ENCODE data around the gene PCDHB14. TPM values are rescaled to one million over a fixed set of nuclear protein-coding genes. Genes with fewer than 3 reads are reported as not detected.
"Not testable (repeated sequence)": the region's sequence is repeated elsewhere in the genome, so short reads cannot be mapped to it uniquely, and the experiment has no call there.

PCDHB14 gene
- total RNA-seq, 1 donor from 2014 or later: 1.9 TPM

DNA sequence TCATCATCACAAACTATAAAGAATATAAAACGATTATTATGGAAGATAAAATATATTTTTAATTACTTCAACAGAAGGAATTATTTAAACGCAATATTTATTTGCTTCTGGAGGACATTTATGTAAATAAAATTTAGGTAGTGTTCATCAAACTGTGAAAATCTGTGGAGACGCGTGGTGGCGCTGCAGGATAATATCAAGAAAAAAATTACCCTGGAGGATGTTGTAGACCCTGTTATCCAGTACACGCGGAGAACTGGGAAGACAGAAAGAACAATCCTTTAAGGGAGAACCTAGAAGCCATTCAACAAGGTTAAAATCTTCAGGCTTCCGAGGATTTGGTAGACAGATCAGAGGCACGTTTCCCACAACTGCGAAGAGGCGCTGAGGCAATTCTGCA is 14.7 kb upstream of the PCDHB14 start, which contains the start of gene PCDHB12:
Gene PCDHB12, plus strand, starts transcription at position 242 of the 400 bp plus-strand sequence. CDS start 189 bp downstream, outside the sequence.
- DNase-seq (ENCODE audit: low spot score): no peak

DNA sequence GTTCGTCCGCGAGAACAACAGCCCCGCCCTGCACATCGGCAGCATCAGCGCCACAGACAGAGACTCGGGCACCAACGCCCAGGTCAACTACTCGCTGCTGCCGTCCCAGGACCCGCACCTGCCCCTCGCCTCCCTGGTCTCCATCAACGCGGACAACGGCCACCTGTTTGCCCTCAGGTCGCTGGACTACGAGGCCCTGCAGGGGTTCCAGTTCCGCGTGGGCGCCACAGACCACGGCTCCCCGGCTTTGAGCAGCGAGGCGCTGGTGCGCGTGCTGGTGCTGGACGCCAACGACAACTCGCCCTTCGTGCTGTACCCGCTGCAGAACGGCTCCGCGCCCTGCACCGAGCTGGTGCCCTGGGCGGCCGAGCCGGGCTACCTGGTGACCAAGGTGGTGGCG is 12.9 kb upstream of the PCDHB14 start:
- not testable (repeated sequence) for DNase-seq (ENCODE audit: low spot score)

DNA sequence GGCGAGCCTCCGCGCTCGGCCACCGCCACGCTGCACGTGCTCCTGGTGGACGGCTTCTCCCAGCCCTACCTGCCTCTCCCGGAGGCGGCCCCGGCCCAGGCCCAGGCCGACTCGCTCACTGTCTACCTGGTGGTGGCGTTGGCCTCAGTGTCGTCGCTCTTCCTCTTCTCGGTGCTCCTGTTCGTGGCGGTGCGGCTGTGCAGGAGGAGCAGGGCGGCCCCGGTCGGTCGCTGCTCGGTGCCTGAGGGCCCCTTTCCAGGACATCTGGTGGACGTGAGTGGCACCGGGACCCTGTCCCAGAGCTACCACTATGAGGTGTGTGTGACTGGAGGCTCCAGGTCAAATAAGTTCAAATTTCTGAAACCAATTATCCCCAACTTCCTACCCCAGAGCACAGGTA is 12.3 kb upstream of the PCDHB14 start:
- not testable (repeated sequence) for DNase-seq (ENCODE audit: low spot score)

DNA sequence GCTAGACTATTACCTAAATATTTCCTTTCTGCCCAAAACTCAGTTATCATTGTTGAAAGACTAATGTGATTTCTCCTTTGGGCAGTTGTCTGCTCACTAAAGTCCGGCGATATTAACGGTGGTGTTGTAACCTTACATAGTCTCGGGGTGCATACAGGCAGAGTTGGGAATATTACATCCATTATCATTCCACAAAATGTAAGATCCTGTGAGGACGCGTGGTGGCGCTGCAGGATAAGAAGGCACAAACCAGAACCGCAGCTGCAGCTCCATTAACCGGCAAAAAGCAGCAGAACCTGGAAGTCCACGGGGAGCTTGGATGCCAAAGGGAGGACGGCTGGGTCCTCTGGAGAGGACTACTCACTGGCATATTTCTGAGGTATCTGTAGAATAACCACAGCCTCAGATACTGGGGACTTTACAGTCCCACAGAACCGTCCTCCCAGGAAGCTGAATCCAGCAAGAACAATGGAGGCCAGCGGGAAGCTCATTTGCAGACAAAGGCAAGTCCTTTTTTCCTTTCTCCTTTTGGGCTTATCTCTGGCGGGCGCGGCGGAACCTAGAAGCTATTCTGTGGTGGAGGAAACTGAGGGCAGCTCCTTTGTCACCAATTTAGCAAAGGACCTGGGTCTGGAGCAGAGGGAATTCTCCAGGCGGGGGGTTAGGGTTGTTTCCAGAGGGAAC is 9.3 kb upstream of the PCDHB14 start, which contains the start of gene PCDHB13:
Gene PCDHB13, plus strand, starts transcription at position 264 of the 684 bp plus-strand sequence. Its CDS starts 205 bp downstream, at position 469.
- DNase-seq (ENCODE audit: low spot score): not testable (repeated sequence)

DNA sequence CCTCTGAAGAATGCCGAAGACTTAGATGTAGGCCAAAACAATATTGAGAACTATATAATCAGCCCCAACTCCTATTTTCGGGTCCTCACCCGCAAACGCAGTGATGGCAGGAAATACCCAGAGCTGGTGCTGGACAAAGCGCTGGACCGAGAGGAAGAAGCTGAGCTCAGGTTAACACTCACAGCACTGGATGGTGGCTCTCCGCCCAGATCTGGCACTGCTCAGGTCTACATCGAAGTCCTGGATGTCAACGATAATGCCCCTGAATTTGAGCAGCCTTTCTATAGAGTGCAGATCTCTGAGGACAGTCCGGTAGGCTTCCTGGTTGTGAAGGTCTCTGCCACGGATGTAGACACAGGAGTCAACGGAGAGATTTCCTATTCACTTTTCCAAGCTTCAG is 8.6 kb upstream of the PCDHB14 start:
- DNase-seq (ENCODE audit: low spot score): not testable (repeated sequence)

DNA sequence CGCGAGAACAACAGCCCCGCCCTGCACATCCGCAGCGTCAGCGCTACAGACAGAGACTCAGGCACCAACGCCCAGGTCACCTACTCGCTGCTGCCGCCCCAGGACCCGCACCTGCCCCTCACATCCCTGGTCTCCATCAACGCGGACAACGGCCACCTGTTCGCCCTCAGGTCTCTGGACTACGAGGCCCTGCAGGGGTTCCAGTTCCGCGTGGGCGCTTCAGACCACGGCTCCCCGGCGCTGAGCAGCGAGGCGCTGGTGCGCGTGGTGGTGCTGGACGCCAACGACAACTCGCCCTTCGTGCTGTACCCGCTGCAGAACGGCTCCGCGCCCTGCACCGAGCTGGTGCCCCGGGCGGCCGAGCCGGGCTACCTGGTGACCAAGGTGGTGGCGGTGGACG is 7.6 kb upstream of the PCDHB14 start:
- not testable (repeated sequence) for DNase-seq (ENCODE audit: low spot score)

DNA sequence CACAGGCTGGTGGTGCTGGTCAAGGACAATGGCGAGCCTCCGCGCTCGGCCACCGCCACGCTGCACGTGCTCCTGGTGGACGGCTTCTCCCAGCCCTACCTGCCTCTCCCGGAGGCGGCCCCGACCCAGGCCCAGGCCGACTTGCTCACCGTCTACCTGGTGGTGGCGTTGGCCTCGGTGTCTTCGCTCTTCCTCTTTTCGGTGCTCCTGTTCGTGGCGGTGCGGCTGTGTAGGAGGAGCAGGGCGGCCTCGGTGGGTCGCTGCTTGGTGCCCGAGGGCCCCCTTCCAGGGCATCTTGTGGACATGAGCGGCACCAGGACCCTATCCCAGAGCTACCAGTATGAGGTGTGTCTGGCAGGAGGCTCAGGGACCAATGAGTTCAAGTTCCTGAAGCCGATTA is 7.1 kb upstream of the PCDHB14 start:
- DNase-seq (ENCODE audit: low spot score): not testable (repeated sequence)

DNA sequence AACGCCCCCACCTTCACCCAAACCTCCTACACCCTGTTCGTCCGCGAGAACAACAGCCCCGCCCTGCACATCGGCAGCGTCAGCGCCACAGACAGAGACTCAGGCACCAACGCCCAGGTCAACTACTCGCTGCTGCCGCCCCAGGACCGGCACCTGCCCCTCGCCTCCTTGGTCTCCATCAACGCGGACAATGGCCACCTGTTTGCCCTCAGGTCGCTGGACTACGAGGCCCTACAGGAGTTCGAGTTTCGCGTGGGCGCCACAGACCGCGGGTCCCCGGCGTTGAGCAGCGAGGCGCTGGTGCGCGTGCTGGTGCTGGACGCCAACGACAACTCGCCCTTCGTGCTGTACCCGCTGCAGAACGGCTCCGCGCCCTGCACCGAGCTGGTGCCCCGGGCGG is 1.7 kb downstream of the PCDHB14 start:
- not testable (repeated sequence) for DNase-seq (ENCODE audit: low spot score)

DNA sequence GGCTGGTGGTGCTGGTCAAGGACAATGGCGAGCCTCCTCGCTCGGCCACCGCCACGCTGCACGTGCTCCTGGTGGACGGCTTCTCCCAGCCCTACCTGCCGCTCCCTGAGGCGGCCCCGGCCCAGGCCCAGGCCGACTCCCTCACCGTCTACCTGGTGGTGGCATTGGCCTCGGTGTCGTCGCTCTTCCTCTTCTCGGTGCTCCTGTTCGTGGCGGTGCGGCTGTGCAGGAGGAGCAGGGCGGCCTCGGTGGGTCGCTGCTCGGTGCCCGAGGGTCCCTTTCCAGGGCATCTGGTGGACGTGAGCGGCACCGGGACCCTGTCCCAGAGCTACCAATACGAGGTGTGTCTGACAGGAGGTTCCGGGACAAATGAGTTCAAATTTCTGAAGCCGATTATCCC is 2.3 kb downstream of the PCDHB14 start:
- not testable (repeated sequence) for DNase-seq (ENCODE audit: low spot score)

DNA sequence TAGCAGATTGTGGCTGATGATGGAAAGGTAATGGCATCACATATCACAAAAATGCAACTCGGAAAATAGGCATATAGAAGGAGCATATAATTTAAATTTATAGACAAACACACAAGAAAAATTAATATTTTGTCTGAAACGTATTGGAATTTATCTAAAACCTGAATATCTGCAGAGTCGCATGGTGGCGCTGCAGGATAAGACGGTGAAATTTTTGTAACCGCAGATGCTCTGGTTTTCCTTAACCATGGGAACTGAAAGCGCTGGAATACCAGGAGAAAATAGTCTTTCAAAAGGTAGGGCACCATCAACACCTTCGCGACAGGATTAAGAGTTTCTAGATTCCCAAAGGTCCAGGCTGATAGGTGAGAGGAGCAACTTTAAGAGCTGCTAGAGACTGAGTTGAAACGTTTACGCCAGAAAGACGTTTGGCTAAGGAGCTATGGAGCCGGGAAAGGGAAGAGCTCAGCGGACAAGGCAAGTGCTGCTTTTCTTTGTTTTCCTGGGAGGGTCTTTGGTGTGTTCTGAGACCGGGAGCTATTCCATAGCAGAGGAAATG is 11.0 kb downstream of the PCDHB14 start:
- DNase-seq (ENCODE audit: low spot score): no peak

DNA sequence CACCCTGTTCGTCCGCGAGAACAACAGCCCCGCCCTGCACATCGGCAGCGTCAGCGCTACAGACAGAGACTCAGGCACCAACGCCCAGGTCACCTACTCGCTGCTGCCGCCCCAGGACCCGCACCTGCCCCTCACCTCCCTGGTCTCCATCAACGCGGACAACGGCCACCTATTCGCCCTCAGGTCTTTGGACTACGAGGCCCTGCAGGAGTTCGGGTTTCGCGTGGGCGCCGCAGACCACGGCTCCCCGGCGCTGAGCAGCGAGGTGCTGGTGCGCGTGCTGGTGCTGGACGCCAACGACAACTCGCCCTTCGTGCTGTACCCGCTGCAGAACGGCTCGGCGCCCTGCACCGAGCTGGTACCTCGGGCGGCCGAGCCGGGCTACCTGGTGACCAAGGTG is 12.8 kb downstream of the PCDHB14 start:
- DNase-seq (ENCODE audit: low spot score): not testable (repeated sequence)

DNA sequence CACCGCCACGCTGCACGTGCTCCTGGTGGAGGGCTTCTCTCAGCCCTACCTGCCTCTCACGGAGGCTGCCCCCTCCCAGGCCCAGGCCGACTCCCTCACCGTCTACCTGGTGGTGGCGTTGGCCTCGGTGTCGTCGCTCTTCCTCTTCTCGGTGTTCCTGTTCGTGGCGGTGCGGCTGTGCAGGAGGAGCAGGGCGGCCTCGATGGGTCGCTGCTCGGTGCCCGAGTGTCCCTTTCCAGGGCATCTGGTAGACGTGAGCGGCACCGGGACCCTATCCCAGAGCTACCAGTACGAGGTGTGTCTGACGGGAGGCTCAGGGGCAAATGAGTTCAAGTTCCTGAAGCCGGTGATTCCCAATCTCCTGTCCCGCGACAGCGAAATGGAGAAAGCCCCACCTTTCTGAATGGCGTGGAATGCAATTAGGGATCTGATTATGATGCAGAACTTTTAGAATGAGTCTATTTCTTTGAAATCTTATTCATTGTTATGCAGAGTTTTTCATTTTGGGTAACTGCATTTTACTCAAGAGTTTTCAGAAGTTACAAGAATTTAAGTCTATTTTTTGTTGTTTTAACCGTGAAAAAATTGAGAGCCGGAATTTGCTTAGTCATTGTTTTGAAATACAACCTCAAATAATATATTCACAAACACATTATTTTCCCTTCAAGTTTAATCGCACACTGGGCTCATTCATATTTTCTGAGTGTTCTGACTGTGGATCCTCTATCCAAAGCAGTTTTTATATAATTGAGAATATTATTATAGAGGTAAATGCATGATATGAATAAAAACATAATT is 13.6 kb downstream of the PCDHB14 start:
- DNase-seq (ENCODE audit: low spot score): no peak

DNA sequence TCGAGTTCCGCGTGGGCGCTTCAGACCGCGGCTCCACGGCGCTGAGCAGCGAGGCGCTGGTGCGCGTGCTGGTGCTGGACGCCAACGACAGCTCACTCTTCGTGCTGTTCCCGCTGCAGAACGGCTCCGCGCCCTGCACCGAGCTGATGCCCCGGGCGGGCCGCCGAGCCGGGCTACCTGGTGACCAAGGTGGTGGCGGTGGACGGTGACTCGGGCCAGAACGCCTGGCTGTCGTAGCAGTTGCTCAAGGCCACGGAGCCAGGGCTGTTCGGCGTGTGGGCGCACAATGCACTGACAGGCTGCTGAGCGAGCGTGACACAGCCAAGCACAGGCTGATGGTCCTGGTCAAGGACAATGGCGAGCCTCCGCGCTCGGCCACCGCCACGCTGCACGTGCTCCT is 18.4 kb downstream of the PCDHB14 start:
- no peak for DNase-seq (ENCODE audit: low spot score)

DNA sequence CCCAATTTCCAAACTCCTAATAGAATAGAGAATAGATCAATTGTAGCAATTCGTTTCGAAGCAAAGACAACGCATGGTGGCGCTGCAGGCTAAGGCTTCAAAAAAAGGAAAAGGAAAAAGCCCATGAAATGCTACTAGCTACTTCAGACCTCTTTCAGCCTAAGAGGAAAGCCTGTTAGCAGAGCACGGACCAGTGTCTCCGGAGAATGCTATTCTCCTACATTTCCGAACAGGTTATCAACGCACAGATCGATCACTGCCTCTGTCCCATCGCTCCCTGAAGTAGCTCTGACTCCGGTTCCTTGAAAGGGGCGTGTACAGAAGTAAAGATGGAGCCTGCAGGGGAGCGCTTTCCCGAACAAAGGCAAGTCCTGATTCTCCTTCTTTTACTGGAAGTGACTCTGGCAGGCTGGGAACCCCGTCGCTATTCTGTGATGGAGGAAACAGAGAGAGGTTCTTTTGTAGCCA is 22.1 kb downstream of the PCDHB14 start, which contains the start of gene PCDHB15:
Gene PCDHB15, plus strand, starts transcription at position 146 of the 468 bp plus-strand sequence. Its CDS starts 184 bp downstream, at position 330.
- no peak for DNase-seq (ENCODE audit: low spot score)

DNA sequence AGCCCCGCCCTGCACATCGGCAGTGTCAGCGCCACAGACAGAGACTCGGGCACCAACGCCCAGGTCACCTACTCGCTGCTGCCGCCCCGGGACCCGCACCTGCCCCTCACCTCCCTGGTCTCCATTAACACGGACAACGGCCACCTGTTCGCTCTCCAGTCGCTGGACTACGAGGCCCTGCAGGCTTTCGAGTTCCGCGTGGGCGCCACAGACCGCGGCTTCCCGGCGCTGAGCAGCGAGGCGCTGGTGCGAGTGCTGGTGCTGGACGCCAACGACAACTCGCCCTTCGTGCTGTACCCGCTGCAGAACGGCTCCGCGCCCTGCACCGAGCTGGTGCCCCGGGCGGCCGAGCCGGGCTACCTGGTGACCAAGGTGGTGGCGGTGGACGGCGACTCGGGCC is 23.8 kb downstream of the PCDHB14 start:
- not testable (repeated sequence) for DNase-seq (ENCODE audit: low spot score)

DNA sequence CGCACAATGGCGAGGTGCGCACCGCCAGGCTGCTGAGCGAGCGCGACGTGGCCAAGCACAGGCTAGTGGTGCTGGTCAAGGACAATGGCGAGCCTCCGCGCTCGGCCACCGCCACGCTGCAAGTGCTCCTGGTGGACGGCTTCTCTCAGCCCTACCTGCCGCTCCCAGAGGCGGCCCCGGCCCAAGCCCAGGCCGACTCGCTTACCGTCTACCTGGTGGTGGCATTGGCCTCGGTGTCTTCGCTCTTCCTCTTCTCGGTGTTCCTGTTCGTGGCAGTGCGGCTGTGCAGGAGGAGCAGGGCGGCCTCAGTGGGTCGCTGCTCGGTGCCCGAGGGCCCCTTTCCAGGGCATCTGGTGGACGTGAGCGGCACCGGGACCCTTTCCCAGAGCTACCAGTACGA is 24.3 kb downstream of the PCDHB14 start:
- not testable (repeated sequence) for DNase-seq (ENCODE audit: low spot score)

DNA sequence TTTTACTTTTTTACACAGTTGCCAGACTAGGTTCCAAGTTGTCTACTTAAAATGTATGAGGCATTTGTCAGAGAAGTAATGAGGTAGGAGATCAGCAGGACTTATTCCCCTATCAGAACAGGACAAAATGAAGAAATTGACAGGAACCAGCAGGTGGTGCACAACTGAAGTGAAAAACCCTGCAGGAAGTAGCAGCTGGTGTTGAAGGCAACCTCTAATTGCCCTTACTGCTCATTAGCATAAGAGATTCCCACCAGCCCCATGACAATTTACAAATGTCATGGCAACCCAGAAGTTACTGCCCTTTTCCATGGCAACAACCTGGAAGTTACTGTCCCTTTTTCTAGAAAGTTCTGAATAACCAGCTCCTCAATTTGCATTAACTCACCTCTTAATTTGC is 27.4 kb downstream of the PCDHB14 start:
- no peak for DNase-seq (ENCODE audit: low spot score)

DNA sequence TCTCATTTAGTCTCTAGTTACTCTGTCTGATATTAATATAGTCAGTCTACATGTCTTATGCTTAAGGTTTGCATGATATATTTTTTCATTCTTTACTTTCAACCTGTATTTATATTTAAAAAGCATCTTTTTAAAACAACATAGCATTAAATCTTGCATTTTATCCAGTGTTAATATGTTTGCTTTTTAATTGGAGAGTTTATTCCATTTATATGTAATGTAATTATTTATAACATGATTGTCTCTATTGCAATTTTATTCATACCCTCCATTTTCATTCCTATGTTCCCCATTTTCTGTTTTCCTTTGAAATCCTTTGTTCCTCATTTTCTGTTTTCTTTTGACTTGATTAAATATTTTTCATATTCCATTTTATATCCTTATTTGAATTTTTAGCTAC is 35.3 kb downstream of the PCDHB14 start:
- no peak for DNase-seq (ENCODE audit: low spot score)

DNA sequence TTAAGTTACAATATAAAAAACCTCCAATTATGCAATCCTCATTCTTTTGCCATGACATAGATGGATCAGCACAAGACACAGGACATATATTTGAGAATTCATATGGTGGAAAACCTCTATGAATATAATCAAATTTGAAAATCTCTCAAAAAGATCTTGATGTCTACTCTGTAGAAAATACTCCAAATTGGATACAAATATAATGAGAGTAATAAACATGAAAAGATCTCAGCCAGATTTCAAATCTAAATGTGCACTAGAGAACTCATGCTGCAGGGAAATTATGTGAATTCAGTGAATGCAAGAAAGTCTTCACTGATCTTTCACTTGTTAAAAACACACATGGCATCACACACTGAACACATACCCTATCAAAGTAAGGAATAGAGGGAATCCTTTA is 35.8 kb downstream of the PCDHB14 start:
- DNase-seq (ENCODE audit: low spot score): no peak

DNA sequence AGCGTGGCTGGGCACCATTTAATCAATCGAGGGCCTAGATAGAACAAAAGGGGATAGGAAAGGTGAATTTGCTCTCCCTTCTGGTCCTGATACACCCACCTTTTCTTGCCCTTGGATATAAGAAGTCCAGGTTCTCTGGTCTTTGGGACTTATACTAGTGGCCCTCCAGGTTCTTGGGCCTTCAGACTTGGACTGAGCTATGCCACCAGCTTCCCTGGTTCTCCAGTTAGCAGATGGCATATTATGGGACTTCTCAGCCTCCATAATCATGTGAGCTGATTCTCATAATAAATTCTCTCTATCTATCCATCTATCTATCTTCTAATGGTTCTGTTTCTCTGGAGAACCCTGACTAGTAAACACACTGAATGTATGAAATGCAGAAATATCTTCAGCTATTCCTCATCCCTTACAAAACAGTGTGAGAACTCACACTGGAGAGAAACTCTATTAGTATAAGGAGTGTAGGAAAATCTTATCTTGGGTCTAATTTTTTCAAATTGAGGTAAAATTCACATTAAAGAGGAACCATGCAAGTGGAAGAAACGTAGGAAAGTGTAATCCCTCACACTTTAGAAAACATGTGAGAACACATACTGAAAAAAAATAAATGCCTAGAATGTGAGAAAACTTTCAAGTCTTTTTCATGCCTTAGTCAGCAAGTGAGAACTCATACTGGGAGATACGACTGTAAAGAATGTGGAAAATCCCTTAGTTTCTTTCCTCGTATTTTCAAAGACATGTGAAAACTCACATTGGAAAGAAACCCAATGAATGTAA is 37.5 kb downstream of the PCDHB14 start:
- DNase-seq (ENCODE audit: low spot score): no peak

DNA sequence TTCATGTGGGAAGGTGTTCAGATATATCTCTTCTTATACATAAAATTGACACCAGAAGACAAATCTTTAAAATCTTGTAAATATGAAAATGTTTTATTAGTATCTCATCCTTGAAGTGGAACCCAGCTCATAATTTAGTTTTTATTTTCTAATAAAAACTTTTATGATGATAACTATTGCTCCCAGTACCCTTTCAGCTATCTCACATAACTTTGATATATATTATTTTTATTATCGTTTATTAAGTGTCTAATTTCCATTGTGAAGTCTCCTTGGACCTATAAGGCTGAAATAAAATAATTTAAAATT is 38.0 kb downstream of the PCDHB14 start:
- no peak for DNase-seq (ENCODE audit: low spot score)
